ENCODE data around the gene DDX51.

DNA sequence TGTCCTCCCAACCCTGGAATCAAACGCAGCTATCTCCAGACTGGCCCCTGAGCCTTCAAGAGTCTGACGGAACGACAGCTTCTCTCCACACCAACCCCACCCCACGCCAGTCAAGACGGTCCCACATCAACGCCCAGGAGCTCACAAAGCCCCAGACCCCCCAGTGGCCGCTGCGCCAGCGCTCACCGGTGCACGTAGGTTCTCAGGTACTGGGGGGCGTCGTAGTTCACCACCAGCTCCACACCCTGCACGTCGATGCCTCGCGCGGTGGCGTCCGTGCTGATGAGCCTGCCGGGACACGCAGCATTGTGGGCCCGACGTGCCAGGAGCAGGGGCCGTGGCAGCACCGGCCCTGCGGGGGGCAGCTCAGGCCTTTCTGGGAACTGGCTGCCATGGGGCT is 4.2 kb downstream of the DDX51 start:
- TF ChIP-seq REST (IDR thresholded peaks at IDR 0.05; ENCODE audit: low read depth) (no peak), MAX (IDR thresholded peaks at IDR 0.05) (no peak), CEBPB (IDR thresholded peaks at IDR 0.05) (no peak), RAD21 (IDR thresholded peaks at IDR 0.05; ENCODE audit: low read depth) (no peak), TAF1 (IDR thresholded peaks at IDR 0.05; ENCODE audit: low read depth) (no peak), EGR1 (IDR thresholded peaks at IDR 0.05) (no peak), NFIC (IDR thresholded peaks at IDR 0.05) (no peak), YY1 (IDR thresholded peaks at IDR 0.05; ENCODE audit: low read depth) (no peak), EP300 (IDR thresholded peaks at IDR 0.05; ENCODE audit: borderline replicate concordance) (no peak), TCF12 (IDR thresholded peaks at IDR 0.05; ENCODE audit: low read depth) (no peak), FOXM1 (IDR thresholded peaks at IDR 0.05; ENCODE audit: borderline replicate concordance, low read depth) (no peak)
